ENCODE data around the gene AGBL5.
A peak's percentile ranks its signal among the peaks of the same experiment; 100 is the strongest.

Gene AGBL5

GRCh38 chr2:27060323-27060722, 8.9 kb downstream of the AGBL5 start:
- no peaks in the 10 kb centered on the region for H3K27me3 ChIP-seq (ENCODE audit: control insufficient read depth in 3 of 3, insufficient read depth in 3 of 3, low read depth in 1 of 3, low read length in 3 of 3)
- H3K27ac ChIP-seq (replicated peaks; ENCODE audit: low read length), result no peak overlapping the region
- H3K36me3 ChIP-seq (replicated peaks in 1 of 2; ENCODE audit: control insufficient read depth in 2 of 2, insufficient read depth in 2 of 2, low read length in 2 of 2), result peaks cover 40 to 86% of the 10 kb centered on the region in 2 donors
- H2BK5ac ChIP-seq (ENCODE audit: low read length), result no peak overlapping the region
- H2BK120ac ChIP-seq (ENCODE audit: low read depth, low read length), result no peak overlapping the region
- H3K18ac ChIP-seq (ENCODE audit: low read length), result no peak overlapping the region
- H3K23ac ChIP-seq (ENCODE audit: low read depth, low read length, poor library complexity), result no peak overlapping the region
- H3K4me3 ChIP-seq (ENCODE audit: low read length in 2 of 2), result no peak overlapping the region
- H2BK12ac ChIP-seq (ENCODE audit: low read length), result no peak overlapping the region
- no peak overlapping the region for H3K4ac ChIP-seq (ENCODE audit: low read length)
- H3K14ac ChIP-seq (ENCODE audit: low read length), result no peak overlapping the region
- H2AK5ac ChIP-seq (ENCODE audit: low read depth, low read length), result no peak overlapping the region
- peaks cover 0 to 2% of the 10 kb centered on the region in 2 donors for H3K9me3 ChIP-seq (replicated peaks in 1 of 2; ENCODE audit: control insufficient read depth in 2 of 2, insufficient read depth in 1 of 2, low read depth in 1 of 2, low read length in 2 of 2)
- DNase-seq (ENCODE audit: low spot score), result no peak
- H4K8ac ChIP-seq (ENCODE audit: low read depth, low read length), result no peak overlapping the region
- no peak overlapping the region for H3K9ac ChIP-seq (ENCODE audit: low read depth, low read length, poor library complexity)
- H2AFZ ChIP-seq (ENCODE audit: low read length), result no peak overlapping the region
- no CpG with 5 or more reads among the region's 3 CpGs for WGBS, 2 donors (ENCODE audit: extremely low coverage in 2 of 2, insufficient read length in 2 of 2, insufficient replicate concordance in 1 of 2)
- H2BK15ac ChIP-seq (ENCODE audit: low read length), result no peak overlapping the region
- no peaks in the 10 kb centered on the region for H3K79me1 ChIP-seq (ENCODE audit: low read depth, low read length)
- H3K4me1 ChIP-seq (ENCODE audit: control insufficient read depth in 2 of 2, insufficient read depth in 1 of 2, low read depth in 1 of 2, low read length in 2 of 2), result no peaks in the 10 kb centered on the region
- H3K4me2 ChIP-seq (ENCODE audit: insufficient read depth, low read length, poor library complexity, severe bottlenecking), result no peak overlapping the region
- H4K91ac ChIP-seq (ENCODE audit: low read depth, low read length, poor library complexity), result peak overlapping the region; percentile 76

- no peak overlapping the region for H3K9ac ChIP-seq (ENCODE audit: low read depth, low read length, poor library complexity)
- no peak overlapping the region for H2BK12ac ChIP-seq (ENCODE audit: low read length)
- H2AFZ ChIP-seq (ENCODE audit: low read length), result no peak overlapping the region
- H3K36me3 ChIP-seq (replicated peaks in 1 of 2; ENCODE audit: control insufficient read depth in 2 of 2, insufficient read depth in 2 of 2, low read length in 2 of 2), result peaks cover 37 to 86% of the 10 kb centered on the region in 2 donors
- H3K27me3 ChIP-seq (ENCODE audit: control insufficient read depth in 3 of 3, insufficient read depth in 3 of 3, low read depth in 1 of 3, low read length in 3 of 3), result no peaks in the 10 kb centered on the region
- no peak overlapping the region for H2BK15ac ChIP-seq (ENCODE audit: low read length)
- H3K23ac ChIP-seq (ENCODE audit: low read depth, low read length, poor library complexity), result no peak overlapping the region
- H3K4ac ChIP-seq (ENCODE audit: low read length), result no peak overlapping the region
- no peak overlapping the region for H3K4me2 ChIP-seq (ENCODE audit: insufficient read depth, low read length, poor library complexity, severe bottlenecking)
- H3K4me3 ChIP-seq (ENCODE audit: low read length in 2 of 2), result no peak overlapping the region
- H3K27ac ChIP-seq (replicated peaks; ENCODE audit: low read length), result no peak overlapping the region
- peaks cover 0 to 2% of the 10 kb centered on the region in 2 donors for H3K9me3 ChIP-seq (replicated peaks in 1 of 2; ENCODE audit: control insufficient read depth in 2 of 2, insufficient read depth in 1 of 2, low read depth in 1 of 2, low read length in 2 of 2)
- H2BK120ac ChIP-seq (ENCODE audit: low read depth, low read length), result no peak overlapping the region
- no peak for DNase-seq (ENCODE audit: low spot score)
- H2BK5ac ChIP-seq (ENCODE audit: low read length), result no peak overlapping the region
- WGBS, 2 donors (ENCODE audit: extremely low coverage in 2 of 2, insufficient read length in 2 of 2, insufficient replicate concordance in 1 of 2), result no CpG with 5 or more reads among the region's 3 CpGs
- peaks cover 1% of the 10 kb centered on the region for H3K79me1 ChIP-seq (ENCODE audit: low read depth, low read length)
- H2AK5ac ChIP-seq (ENCODE audit: low read depth, low read length), result no peak overlapping the region
- H4K8ac ChIP-seq (ENCODE audit: low read depth, low read length), result no peak overlapping the region
- H3K18ac ChIP-seq (ENCODE audit: low read length), result no peak overlapping the region
- H4K91ac ChIP-seq (ENCODE audit: low read depth, low read length, poor library complexity), result no peak overlapping the region
- H3K4me1 ChIP-seq (ENCODE audit: control insufficient read depth in 2 of 2, insufficient read depth in 1 of 2, low read depth in 1 of 2, low read length in 2 of 2), result no peaks in the 10 kb centered on the region
- H3K14ac ChIP-seq (ENCODE audit: low read length), result no peak overlapping the region
Measured at GRCh38 chr2:27065128-27065527, 13.7 kb downstream of the AGBL5 start.

GRCh38 chr2:27067385-27067784, 15.9 kb downstream of the AGBL5 start:
- H3K18ac ChIP-seq (ENCODE audit: low read length), result no peak overlapping the region
- H3K4ac ChIP-seq (ENCODE audit: low read length), result no peak overlapping the region
- peaks cover 8 to 9% of the 10 kb centered on the region in 2 donors for H3K4me1 ChIP-seq (ENCODE audit: control insufficient read depth in 2 of 2, insufficient read depth in 1 of 2, low read depth in 1 of 2, low read length in 2 of 2)
- H3K79me1 ChIP-seq (ENCODE audit: low read depth, low read length), result peaks cover 7% of the 10 kb centered on the region
- no peak overlapping the region for H4K91ac ChIP-seq (ENCODE audit: low read depth, low read length, poor library complexity)
- no peak for DNase-seq (ENCODE audit: low spot score)
- H2BK12ac ChIP-seq (ENCODE audit: low read length), result no peak overlapping the region
- WGBS, 2 donors (ENCODE audit: extremely low coverage in 2 of 2, insufficient read length in 2 of 2, insufficient replicate concordance in 1 of 2), result no CpG with 5 or more reads among the region's 5 CpGs
- no peaks in the 10 kb centered on the region for H3K27me3 ChIP-seq (ENCODE audit: control insufficient read depth in 3 of 3, insufficient read depth in 3 of 3, low read depth in 1 of 3, low read length in 3 of 3)
- H3K14ac ChIP-seq (ENCODE audit: low read length), result no peak overlapping the region
- no peak overlapping the region for H2AK5ac ChIP-seq (ENCODE audit: low read depth, low read length)
- H3K27ac ChIP-seq (replicated peaks; ENCODE audit: low read length), result no peak overlapping the region
- no peak overlapping the region for H3K4me2 ChIP-seq (ENCODE audit: insufficient read depth, low read length, poor library complexity, severe bottlenecking)
- no peak overlapping the region for H2BK120ac ChIP-seq (ENCODE audit: low read depth, low read length)
- no peak overlapping the region for H2BK15ac ChIP-seq (ENCODE audit: low read length)
- no peak overlapping the region for H2BK5ac ChIP-seq (ENCODE audit: low read length)
- H3K4me3 ChIP-seq (ENCODE audit: low read length in 2 of 2), result no peak overlapping the region
- peaks cover 34 to 74% of the 10 kb centered on the region in 2 donors for H3K36me3 ChIP-seq (replicated peaks in 1 of 2; ENCODE audit: control insufficient read depth in 2 of 2, insufficient read depth in 2 of 2, low read length in 2 of 2)
- H3K9me3 ChIP-seq (replicated peaks in 1 of 2; ENCODE audit: control insufficient read depth in 2 of 2, insufficient read depth in 1 of 2, low read depth in 1 of 2, low read length in 2 of 2), result peaks cover 0 to 2% of the 10 kb centered on the region in 2 donors
- no peak overlapping the region for H3K9ac ChIP-seq (ENCODE audit: low read depth, low read length, poor library complexity)
- no peak overlapping the region for H3K23ac ChIP-seq (ENCODE audit: low read depth, low read length, poor library complexity)
- no peak overlapping the region for H4K8ac ChIP-seq (ENCODE audit: low read depth, low read length)
- no peak overlapping the region for H2AFZ ChIP-seq (ENCODE audit: low read length)

GRCh38 chr2:27069436-27069835, 18.0 kb downstream of the AGBL5 start:
- no peak overlapping the region for H2BK12ac ChIP-seq (ENCODE audit: low read length)
- H3K18ac ChIP-seq (ENCODE audit: low read length), result no peak overlapping the region
- no peak overlapping the region for H3K4ac ChIP-seq (ENCODE audit: low read length)
- no peaks in the 10 kb centered on the region for H3K27me3 ChIP-seq (ENCODE audit: control insufficient read depth in 3 of 3, insufficient read depth in 3 of 3, low read depth in 1 of 3, low read length in 3 of 3)
- no peak overlapping the region for H4K8ac ChIP-seq (ENCODE audit: low read depth, low read length)
- H3K36me3 ChIP-seq (replicated peaks in 1 of 2; ENCODE audit: control insufficient read depth in 2 of 2, insufficient read depth in 2 of 2, low read length in 2 of 2), result peaks cover 27 to 57% of the 10 kb centered on the region in 2 donors
- H2AFZ ChIP-seq (ENCODE audit: low read length), result no peak overlapping the region
- no peaks in the 10 kb centered on the region for H3K9me3 ChIP-seq (replicated peaks in 1 of 2; ENCODE audit: control insufficient read depth in 2 of 2, insufficient read depth in 1 of 2, low read depth in 1 of 2, low read length in 2 of 2)
- no peak overlapping the region for H2BK15ac ChIP-seq (ENCODE audit: low read length)
- whole genome bisulfite sequencing, 2 donors (ENCODE audit: extremely low coverage in 2 of 2, insufficient read length in 2 of 2, insufficient replicate concordance in 1 of 2), result no CpG with 5 or more reads among the region's 6 CpGs
- no peak overlapping the region for H4K91ac ChIP-seq (ENCODE audit: low read depth, low read length, poor library complexity)
- H3K23ac ChIP-seq (ENCODE audit: low read depth, low read length, poor library complexity), result no peak overlapping the region
- H3K14ac ChIP-seq (ENCODE audit: low read length), result no peak overlapping the region
- no peak overlapping the region for H3K9ac ChIP-seq (ENCODE audit: low read depth, low read length, poor library complexity)
- no peak for DNase-seq (ENCODE audit: low spot score)
- H2AK5ac ChIP-seq (ENCODE audit: low read depth, low read length), result no peak overlapping the region
- H2BK5ac ChIP-seq (ENCODE audit: low read length), result no peak overlapping the region
- no peak overlapping the region for H3K27ac ChIP-seq (replicated peaks; ENCODE audit: low read length)
- no peak overlapping the region for H3K4me3 ChIP-seq (ENCODE audit: low read length in 2 of 2)
- no peak overlapping the region for H3K4me2 ChIP-seq (ENCODE audit: insufficient read depth, low read length, poor library complexity, severe bottlenecking)
- H3K4me1 ChIP-seq (ENCODE audit: control insufficient read depth in 2 of 2, insufficient read depth in 1 of 2, low read depth in 1 of 2, low read length in 2 of 2), result peaks cover 12 to 16% of the 10 kb centered on the region in 2 donors
- H3K79me1 ChIP-seq (ENCODE audit: low read depth, low read length), result peaks cover 7% of the 10 kb centered on the region
- no peak overlapping the region for H2BK120ac ChIP-seq (ENCODE audit: low read depth, low read length)

Data from neuronal stem cell (in vitro differentiated cells).